Activated CD8-positive, alpha-beta memory T cell treated with anti-CD3 and anti-CD28 coated beads, Interleukin-2, amount 50 U/mL, for 1 hour (primary cell): Measurements from ENCODE around the gene TEX35.
"Not testable (repeated sequence)": the region's sequence is repeated elsewhere in the genome, so short reads cannot be mapped to it uniquely, and the experiment has no call there.

Experiments
- DNase-seq: peaks from one replicate; pipeline ENCODE4 v3.0.0-alpha.2; 2020; ENCODE audit errors: extremely low read depth

TEX35 gene

DNA sequence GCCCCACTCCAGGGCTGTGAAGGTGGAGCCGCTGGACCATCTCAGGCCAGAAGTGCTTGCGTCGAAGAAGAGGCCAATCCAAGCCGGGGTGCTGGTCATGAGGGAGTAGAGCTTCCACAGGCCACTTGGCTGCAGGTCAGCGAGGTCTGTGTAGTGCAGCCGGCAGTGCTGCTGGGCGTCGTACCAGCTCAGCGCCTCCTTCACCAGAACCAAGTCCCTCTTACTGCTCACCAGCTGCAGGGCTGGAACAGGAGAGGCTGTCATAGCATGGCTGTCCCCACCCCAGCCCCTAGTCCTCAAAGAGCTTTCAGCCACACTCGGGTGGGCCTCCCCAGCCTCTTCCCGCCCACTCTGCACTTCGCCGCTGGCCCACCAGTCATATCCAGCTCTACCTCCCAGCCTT, 18.3 kb upstream of the TEX35 start:
- no peak for DNase-seq

DNA sequence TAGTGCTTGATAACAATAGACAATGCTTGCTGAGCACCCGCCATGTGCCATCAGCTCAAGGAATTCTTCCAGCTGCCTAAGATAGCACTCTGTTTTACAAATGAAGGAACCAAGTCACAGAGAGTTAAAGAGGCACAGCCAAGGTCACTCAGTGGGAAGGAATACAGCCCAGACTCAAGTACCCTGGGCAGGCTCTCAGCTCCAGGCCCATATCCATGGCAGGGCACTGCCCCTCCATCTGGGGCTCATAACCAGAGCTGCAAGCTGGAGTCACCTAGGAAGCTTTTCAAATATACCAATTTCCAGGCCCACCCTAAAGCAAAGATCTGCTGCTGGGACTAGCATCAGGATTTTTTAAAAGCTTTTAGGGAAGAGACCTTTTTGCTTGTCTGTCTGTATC, 17.8 kb upstream of the TEX35 start:
- DNase-seq: no peak

DNA sequence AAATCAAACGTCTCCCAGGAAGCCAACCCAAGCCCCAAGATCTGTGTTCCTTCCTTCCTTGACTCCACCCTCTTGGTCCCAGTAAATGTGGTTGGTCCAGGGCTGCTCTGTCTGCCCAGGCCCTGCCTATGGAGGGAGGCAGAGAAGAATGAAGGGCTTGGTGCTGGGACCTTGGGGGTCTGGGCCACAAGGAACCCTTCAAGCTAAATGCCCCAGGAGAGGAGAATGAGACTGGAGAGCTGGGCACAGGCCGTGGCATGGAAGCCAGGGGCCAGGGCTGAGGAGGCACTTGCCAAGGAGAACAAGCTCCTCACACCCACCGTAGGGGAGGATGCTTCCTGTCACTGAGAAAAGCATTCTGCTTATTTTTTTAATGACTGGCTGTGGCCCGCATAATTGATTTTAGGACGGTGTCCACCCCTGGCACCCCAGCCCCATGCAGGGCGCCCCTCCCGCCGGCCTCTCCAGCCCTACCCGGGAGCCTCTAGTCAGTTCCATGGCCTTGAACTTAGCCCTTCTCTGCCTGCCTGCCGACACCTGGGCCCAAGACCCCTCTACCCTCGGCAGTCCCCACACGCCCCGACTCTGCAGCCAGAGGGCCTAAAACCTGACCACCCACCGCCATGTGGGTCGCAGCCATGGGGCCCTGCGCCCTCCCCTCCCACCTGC, 17.0 kb upstream of the TEX35 start:
- DNase-seq: no peak

DNA sequence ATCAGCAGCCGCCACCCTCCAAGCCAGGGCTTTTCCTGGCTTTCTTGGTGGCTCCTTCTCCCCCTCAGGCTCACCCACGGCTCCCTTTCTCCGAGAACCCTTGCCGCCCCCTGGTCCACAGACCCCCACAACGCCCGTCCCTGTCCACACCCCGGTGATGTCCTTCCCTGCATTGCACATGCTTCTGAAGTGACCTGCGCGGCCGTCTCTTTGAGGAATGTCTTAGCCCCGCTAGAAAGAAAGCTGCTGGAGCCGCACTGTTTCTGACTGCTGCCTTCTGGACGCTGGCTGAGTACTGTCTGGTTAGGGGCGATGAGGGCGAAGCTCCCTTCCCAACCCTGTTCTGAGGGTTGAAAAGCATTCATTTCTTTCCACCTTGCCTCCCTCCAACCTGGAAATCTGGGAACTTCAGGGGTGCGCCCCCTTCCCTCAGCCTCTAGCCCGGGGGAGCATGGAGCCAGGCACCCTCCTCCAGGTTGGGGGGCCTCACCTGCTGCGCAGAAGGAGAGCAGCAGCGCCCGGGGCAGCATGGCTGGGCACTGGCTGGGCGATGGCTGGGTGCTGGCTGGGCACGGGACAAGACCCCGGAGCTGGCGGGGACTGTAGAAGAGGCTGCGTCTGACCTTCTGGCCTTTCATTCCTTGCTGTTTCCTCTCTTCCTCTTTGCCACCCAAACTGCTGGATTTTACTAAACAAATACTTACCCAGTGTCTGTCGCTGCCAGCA, 16.3 kb upstream of the TEX35 start, which contains the start of gene CLEC20A:
CLEC20A (minus strand) TSS at position 555 of the 726 bp plus-strand sequence; CDS start at position 530, 25 bp downstream.
- no peak for DNase-seq

DNA sequence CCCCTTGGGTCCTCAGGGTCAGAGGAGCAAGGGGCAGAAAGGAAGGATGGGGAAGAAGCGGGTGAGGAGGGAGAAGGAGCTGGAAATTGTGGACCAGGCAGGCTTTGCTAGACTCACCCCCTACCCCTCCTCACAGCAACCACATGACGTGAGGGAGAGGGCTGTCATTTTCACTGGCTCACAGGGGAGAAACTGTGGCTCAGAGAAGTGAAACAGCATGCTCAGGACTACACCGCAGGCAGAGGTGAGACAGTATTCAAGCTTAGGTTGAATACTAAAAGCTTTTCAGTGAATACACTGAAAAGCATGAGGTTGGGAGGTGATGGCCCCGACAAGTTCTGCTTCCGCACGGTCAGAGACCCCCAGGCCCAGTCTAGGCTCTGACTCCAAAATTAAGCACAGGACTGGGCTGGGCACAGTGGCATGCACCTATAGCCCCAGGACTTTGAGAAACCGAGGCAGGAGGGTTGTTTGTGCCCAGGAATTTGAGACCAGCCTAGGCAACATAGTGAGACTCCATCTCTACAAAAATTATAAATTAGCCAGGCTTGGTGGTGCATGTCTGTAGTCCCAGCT, 14.9 kb upstream of the TEX35 start:
- no peak for DNase-seq

DNA sequence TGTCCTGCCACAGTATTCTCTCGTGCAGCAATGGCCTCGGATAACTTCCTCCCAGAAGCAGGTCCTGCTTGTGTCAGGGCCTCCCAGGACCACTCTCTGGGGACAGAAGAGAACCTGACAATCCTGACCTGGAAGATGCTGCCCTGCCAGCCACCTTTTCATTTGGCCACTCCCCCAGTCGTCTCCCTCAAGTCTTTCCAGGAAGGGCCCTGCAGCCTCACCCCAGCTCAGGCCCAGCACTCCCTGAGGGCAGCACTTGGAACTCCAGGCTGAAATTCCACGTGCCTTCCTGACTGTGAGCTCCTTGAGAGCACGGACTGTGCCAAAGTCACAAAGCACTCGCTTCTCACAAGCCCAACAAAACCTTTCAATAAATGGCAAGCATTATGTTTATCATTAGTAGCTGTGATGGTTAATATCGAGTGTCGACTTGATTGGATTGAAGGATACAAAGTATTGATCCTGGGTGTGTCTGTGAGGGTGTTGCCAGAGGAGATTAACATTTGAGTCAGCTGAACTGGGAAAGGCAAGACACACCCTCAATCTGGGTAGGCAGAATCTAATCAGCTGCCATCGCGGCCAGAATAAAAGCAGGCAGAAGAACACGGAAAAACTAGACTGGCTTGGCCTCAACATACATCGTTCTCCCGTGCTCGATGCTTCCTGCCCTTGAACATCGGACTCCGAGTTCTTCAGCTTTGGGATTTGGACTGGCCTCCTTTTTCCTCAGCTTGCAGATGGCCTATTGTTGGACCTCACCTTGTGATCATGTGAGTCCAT, 13.8 kb upstream of the TEX35 start:
- no peak for DNase-seq

DNA sequence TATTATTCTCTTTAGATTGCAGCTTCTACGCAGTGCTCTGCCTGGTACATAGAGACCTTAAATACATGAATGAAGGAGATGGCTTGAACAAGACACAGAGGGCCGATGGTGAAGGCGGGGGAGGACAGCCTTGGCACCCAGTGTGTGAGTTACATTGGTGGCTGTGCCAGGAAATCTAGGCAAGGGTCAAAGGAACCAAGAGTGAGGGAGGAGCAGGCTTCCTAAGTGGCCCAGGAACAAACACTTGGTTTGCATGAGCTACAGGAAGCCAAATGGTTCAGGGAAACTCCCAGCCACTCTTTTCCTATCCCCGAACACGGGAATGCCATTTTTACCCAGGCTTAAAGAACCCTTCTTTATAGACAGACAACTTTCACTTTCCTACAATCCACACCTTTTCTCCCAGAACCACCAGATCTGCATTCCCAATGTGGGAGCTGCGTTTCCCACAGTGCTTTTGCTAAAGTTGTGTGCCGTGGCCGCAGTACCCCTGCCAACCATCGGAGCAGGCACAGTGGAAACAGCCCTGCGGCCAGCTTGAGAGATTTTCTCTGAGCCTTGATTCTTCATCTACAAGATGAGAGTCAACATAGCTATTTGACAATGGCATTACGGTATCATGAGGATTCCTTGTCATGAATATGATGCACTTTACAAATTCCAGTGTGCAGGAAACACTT, 12.7 kb upstream of the TEX35 start:
- DNase-seq: no peak

DNA sequence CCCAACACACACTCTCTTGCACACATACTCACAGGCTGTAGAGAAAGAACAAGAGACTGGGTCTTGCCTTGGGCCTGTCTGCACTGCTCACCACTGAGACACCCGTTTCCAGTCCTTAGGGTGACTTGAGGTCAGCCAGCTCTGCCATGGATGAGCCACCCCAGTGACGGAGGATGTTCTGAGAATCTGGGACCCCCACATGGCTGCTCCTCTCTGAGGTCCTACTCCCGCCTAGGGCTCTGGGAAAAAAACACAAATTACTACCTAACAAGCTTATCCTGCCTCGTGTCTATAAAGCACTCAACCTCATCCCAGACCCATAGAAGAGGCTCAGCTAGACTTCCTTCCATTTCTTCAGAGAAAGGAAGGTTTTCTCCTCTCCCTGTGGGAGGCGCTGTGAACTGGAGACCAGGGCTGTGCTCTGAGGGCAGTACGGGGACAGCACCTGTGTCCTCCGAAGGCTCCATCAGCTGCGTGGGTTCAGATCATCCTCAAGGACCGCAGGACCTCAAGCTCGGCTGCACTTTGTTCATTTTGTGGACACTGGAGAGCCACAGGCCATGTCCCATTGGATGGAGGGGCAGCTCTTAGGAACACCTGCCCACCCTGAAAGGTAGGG, 11.9 kb upstream of the TEX35 start:
- DNase-seq: no peak

DNA sequence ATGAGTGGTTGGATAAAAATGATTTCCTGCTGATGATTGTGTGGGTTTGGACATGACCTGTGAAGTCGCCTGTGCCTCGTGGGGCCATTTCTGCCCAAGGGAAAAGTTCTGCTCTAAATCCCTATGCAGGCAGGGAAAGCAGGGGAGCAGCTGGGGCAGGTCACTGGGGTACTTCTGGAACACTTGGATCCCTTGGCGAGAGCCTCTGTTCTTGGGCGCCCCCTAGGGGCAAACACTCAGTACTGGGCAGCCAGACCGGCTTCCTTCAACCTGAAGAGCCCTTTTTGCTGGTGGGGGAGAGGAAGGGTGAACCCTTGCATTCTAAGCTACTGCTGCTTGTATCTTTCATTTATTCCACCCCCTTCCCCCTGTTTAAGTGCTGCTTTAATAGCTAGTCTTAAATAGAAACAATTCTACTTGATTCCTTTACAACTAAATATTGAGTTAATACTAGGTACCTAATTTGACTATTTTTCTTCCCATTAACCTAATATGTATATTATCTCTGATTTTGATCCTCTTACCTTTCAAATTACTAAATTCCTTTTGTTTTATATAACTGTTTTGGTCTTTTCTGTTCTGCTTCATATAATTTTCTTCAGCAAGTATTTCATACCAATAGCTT, 11.1 kb upstream of the TEX35 start:
- no peak for DNase-seq

DNA sequence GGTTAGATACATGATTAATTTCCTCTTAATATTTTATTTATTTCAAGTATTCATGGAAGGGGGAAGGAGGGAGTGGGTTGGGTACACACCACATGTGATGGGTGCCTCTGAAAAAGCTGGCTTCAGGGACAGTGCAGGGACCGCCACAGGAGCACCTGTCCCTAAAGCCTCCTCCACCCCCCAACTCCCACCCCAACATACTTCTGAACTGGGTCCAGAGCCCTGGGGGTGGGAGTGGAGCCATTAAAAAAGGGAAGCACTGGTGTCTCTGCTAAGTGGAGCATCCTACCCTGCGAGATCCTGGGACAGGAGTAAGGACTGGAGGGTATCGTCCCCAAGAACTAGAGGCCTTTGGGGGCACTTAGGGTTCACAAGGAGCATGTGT, 10.6 kb upstream of the TEX35 start:
- no peak for DNase-seq

DNA sequence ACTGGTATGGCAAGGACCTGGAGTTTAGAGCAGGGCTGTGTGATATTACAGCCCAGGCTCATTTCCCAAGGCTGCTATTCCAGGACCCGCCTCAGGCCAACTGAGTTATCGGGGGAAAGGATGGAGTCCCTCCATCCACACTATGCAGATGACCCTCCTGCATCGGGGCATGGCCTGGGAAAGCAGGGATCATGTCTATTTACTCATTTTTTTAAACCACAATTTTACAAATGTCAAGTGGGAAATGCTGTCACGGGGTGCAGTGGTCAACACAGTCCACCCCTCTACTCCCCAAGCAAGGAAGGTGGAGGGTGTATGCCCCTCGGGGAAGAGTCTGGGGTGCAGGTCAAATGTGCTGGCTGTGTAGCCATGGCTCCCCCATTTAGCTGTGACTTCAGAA, 10.1 kb upstream of the TEX35 start:
- no peak for DNase-seq

DNA sequence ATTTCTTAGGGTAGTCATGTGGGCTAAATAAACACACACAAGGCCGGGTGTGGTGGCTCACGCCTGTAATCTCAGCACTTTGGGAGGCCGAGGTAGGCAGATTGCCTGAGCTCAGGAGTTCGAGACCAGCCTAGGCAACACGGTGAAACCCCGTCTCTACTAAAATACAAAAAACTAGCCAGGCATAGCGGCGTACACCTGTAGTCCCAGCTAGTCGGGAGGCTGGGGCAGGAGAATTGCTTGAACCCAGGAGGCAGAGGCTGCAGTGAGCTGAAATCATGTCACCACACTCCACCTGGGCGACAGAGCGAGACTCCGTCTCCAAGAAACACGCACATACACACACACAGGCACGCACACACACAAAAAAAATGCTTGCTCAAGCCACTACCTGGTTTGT, 9.6 kb upstream of the TEX35 start:
- not testable (repeated sequence) for DNase-seq

DNA sequence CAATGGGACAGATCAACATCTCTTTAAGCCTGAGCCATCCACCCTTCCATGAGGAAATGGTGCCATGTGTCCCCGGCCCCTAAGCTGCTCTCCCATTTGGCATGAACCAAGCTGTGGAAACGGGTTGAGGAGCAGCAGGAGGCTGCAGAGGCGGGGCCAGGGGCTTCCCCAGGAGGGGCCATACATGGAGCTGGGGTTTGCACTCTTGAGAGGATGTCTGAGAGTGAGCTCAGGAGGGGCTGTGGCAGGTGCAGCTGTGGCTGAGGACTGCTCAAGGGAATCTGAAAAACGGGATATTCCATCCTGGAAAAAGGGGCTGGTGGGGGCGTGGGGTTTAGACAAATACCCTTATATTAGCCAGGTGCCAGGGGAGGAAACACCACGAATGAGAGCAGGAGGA, 9.1 kb upstream of the TEX35 start:
- DNase-seq: no peak

DNA sequence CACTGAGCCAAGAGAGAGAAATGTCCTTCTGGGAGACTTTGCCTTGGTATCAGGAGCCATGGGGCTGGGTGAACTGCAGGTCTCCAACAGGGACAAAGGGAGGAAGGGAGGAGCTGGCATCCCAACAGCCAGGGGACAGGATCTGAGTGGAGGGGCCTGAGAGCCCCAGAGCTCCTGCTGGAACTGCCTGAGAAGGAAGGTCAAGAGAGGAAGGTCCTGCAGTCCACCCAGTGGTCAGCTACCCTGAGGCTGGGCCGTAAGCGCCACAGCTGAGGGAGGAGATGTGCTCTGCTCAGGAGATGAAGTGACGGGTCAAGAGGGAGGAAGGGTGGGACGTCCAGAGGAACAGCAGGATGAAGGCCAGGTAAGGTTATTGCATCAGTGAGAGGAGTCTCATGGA, 8.6 kb upstream of the TEX35 start:
- DNase-seq: no peak

DNA sequence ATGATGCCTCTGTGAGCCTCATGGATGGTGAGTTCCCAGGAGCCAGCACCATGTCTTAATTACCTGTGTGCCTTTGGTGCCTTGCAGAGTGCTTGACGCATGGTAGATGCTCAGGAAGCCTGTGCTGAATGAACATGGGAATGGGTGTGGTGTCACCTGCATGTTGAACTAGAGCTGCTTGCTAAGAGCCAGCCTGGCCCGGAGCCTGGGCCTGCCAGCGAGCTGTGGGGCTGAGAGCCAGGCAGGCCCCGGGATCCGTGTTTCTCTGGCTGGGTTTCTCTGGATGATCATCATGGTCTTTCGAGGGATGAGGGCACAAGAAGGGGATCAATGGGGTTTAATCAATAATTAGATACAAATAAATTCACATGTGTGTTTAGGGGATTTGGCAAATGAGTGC, 6.7 kb upstream of the TEX35 start:
- DNase-seq: no peak

DNA sequence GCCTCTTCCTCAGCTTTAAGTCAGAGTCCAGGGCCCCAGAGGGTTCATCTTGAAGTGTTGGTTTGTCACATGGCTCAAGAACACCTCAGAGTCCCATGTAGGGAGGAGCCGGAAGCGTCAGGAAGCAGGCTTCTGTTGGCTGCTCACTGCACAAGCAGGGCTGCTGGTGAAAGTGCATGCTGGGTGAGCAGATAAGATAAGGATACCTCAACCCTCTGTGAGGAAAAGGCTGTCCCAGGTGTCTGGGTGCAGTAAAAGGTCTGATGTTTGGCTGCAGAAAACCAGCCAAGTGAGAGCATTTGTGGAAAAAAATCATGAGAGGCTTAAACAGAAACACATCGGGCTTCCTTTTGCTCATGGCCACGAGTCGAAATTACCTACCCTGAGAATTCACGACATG, 6.2 kb upstream of the TEX35 start:
- DNase-seq: no peak

DNA sequence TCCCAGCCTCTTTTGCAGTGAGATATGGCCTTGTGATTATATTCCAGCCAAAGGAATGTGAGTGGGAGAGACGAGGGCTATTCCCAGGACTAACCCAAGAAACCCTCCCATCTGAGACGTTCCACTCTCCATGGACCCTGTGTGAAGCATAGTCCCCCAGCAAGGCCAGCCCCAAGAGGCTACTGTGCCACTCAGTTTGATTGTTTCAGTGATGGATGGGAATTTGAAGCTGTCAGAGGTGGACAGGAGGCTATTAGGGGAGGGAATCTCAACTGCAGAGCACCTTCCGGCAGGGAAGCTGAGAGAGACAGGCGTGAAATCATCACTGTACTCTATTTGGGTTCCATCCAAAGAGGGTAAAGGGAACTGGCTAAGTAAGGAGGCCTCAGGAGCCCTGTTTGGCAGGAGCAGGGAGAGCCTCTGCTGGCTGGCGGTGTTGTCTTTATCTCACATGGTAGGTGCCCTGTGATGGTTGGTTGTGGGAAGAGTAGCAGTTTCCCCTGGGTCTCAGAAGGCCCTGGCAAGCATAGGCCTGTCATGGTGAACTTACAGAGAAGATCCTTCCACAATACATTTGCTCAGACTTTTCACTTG, 3.4 kb upstream of the TEX35 start:
- DNase-seq: no peak

DNA sequence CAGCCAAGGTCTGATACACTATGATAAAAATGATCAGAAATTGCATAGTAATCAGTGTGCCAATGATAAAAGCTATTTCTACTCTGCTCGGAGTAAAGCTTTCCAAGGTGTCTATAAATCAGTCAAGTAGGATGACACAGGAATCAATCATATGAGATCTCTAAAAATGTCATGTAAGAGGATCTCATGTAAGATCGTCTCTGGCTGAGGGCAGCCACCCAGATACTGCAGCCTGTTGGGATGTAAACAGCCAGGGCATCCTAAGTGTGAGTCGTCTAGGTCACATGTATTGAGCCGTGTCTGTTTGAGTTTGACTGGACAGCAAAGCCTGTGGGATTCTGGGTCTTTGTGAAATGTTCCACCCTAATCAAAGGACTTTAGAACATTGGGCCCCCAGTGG, 2.8 kb upstream of the TEX35 start:
- DNase-seq: no peak

DNA sequence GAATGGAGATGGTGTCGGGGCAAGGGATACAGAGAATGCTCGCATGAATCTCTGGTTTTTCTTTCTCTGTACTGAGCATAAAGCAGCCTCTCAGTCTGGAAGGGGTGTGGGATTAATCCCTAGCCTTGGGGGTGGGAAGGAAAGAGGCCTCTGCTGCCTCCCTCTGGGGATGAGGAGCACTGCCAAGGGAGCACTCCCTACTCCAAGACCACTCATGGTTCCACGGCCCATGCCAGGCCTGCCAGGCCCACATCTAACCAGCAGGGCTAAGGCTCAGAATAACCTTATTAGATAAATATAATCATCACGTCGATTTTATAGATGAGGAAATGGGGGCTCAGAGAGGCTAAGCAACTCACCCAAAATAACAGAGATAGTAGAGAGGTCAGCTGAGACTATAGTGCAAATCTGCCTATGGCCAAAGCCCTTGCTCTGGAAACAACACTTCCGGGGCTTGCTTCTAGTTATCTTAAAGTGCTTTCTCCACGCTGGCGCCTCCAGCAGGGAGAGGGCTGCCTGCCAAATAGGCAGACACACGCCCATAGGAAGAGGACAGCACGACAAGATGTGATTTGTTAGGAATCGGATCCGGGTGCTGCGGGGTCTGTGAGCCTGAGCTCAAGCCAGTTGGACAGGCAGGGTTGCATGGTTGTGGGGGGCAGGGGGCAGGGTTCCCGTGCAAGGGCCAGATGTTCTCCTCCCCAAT, 522 bp downstream of the TEX35 start:
- no peak for DNase-seq

DNA sequence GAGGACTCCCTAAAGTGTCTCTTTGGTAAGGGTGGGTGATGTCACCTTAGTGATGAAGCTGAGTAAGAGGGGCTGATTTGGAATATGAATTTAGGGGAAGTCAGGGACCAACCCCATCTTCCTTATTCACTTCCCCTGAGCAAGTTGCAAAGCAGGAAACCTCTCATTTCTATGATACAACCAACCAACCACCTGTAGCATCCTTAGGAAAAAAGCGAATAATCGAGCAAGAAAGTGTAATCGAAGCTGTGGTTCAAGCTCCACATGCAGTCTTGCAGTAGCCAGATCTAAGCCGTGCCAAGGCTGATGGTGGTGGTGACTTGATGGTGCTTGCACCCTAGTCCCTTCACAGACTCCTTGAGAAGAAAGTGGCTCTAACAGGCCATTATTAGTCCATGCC, 3.2 kb downstream of the TEX35 start:
- DNase-seq: no peak
